A673 (cell line): ENCODE measurements around the gene ERBIN. TPM values are rescaled to one million over a fixed set of nuclear protein-coding genes. Genes with fewer than 3 reads are reported as not detected.
"Not testable (repeated sequence)": the region's sequence is repeated elsewhere in the genome, so short reads cannot be mapped to it uniquely, and the experiment has no call there.

ENCODE experiments used
- BruUV-seq: library from RNA; stranded (reverse); fragments of 400-500 nt; replicated peaks from 2 replicates; lab custom pipeline; 2021; lab: Mats Ljungman, UMichigan
- CTCF ChIA-PET: fragments of 300-600 bp; sonication (Branson Sonifier 250); formaldehyde crosslinking; loops from one replicate; lab custom pipeline; 2022; ENCODE audit warnings: antibody characterized with exemption; lab: Charles Lee
- POLR2A ChIA-PET: fragments of 300-600 bp; sonication (Branson Sonifier 250); formaldehyde crosslinking; loops from one replicate; lab custom pipeline; 2022; ENCODE audit warnings: antibody characterized with exemption; ENCODE audit not compliant: low non-redundant PET; lab: Charles Lee
- DNase-seq: peaks from one replicate; pipeline ENCODE4 v3.0.0-alpha.2; 2015; ENCODE audit warnings: low spot score
- H3K27ac ChIP-seq: fragments of 200-600 bp; sonication (generic); 2 replicates; pipeline ENCODE4 v1.5.1; 2016; ENCODE audit warnings: mixed run types, low read depth, mild to moderate bottlenecking, mixed read lengths, antibody characterized with exemption, low read length; ENCODE audit not compliant: poor library complexity, severe bottlenecking
- H3K27me3 ChIP-seq: fragments of 200-600 bp; sonication (generic); replicated peaks from 2 replicates; pipeline ENCODE4 v1.6.1; 2017; ENCODE audit warnings: mixed run types, low read depth, mild to moderate bottlenecking, mixed read lengths, antibody characterized with exemption, low read length; ENCODE audit not compliant: insufficient read depth, poor library complexity
- H3K36me3 ChIP-seq: fragments of 200-600 bp; sonication (generic); 2 replicates; pipeline ENCODE4 v1.6.1; 2016; ENCODE audit warnings: mixed run types, mild to moderate bottlenecking, mixed read lengths, antibody characterized with exemption, low read length; ENCODE audit not compliant: insufficient read depth, poor library complexity, severe bottlenecking
- H3K4me1 ChIP-seq: fragments of 200-600 bp; sonication (generic); 2 replicates; pipeline ENCODE4 v1.6.1; 2017; ENCODE audit warnings: mixed run types, mild to moderate bottlenecking, mixed read lengths, antibody characterized with exemption, low read length; ENCODE audit not compliant: insufficient read depth, poor library complexity, severe bottlenecking
- H3K4me3 ChIP-seq: fragments of 200-600 bp; sonication (generic); 2 replicates; pipeline ENCODE4 v1.5.1; 2016; ENCODE audit warnings: low read depth, mixed run types, mild to moderate bottlenecking, mixed read lengths, low read length; ENCODE audit not compliant: poor library complexity, severe bottlenecking
- H3K9me3 ChIP-seq: fragments of 200-600 bp; sonication (generic); 2 replicates; pipeline ENCODE4 v1.6.1; 2016; ENCODE audit warnings: mixed run types, low read depth, mild to moderate bottlenecking, mixed read lengths, antibody characterized with exemption, low read length; ENCODE audit not compliant: poor library complexity, severe bottlenecking
- CTCF ChIP-seq: fragments of 300-800, 200-600 bp; sonication (generic); conservative IDR thresholded peaks from 2 replicates; pipeline ENCODE4 v1.5.1; 2017; ENCODE audit warnings: low read depth, mild to moderate bottlenecking, antibody characterized with exemption, low read length, moderate library complexity, mixed read lengths
- EZH2 ChIP-seq: fragments of 200-600 bp; sonication (generic); IDR thresholded peaks from 2 replicates; pipeline ENCODE4 v1.6.1; 2017; ENCODE audit warnings: borderline replicate concordance, low read depth, mild to moderate bottlenecking, mixed read lengths, antibody characterized with exemption, low read length; ENCODE audit not compliant: poor library complexity, severe bottlenecking
- intact Hi-C: fragments of 100-400 bp; cut with micrococcal nuclease; formaldehyde crosslinking; loops from one replicate; pipeline ENCODE4 v1.10.0; 2022; ENCODE audit not compliant: unreplicated experiment
- total RNA-seq: library from RNA; stranded (reverse); gene quantifications from 2 replicates; pipeline ENCODE4 v1.2.3, GENCODE V29; 2021

The ERBIN gene
- total RNA-seq, 1 experiment from 2014 or later = 47.5 TPM

GRCh38 chr5:65955746-65956145 is 29.4 kb downstream of the ERBIN start:
- Histone ChIP-seq H3K36me3 (no peaks in the 10 kb centered on the region), H3K9me3 (no peaks in the 10 kb centered on the region), H3K4me1 (no peaks in the 10 kb centered on the region), H3K4me3 (no peak overlapping the region), H3K27me3 (no peaks in the 10 kb centered on the region), H3K27ac (no peak overlapping the region)
- DNase-seq = no peak
- no TSS peak for BruUV-seq
- TF ChIP-seq EZH2 (no peak), CTCF (no peak)
- CTCF ChIA-PET = no interaction called here
- POLR2A ChIA-PET = no interaction called here
- intact Hi-C loops = no loop called here

DNA sequence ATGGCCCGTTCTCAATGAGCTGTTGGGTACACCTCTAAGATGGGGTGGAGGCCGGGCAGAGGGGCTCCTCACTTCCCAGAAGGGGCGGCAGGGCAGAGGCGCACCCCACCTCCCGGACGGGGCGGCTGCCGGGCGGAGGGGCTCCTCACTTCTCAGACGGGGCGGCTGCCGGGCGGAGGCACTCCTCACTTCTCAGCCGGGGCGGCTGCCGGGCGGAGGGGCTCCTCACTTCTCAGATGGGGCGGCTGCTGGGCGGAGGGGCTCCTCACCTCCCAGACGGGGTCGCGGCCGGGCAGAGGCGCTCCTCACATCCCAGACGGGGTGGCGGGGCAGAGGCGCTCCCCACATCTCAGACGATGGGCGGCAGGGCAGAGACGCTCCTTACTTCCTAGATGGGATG is 31.3 kb downstream of the ERBIN start:
- H3K36me3 ChIP-seq, POLR2A ChIA-PET, H3K9me3 ChIP-seq, DNase-seq, BruUV-seq, CTCF ChIA-PET, H3K27me3 ChIP-seq, intact Hi-C loops, H3K4me3 ChIP-seq, H3K27ac ChIP-seq, H3K4me1 ChIP-seq: not testable (repeated sequence)

GRCh38 chr5:65961633-65962032 is 35.3 kb downstream of the ERBIN start:
- DNase-seq = peak; percentile 10
- Histone ChIP-seq H3K27me3 (no peaks in the 10 kb centered on the region), H3K9me3 (no peaks in the 10 kb centered on the region), H3K4me1 (no peaks in the 10 kb centered on the region), H3K4me3 (no peak overlapping the region), H3K27ac (no peak overlapping the region), H3K36me3 (no peaks in the 10 kb centered on the region)
- CTCF ChIA-PET = no interaction called here
- BruUV-seq = no TSS peak
- intact Hi-C loops = no loop called here
- TF ChIP-seq CTCF (no peak), EZH2 (no peak)
- POLR2A ChIA-PET = interaction anchor here (0.7 kb wide), 1 partner anchor 150 kb away, joined by 3 read pairs; no protein-coding TSS in a partner anchor

- CTCF ChIA-PET = no interaction called here
- Histone ChIP-seq H3K9me3 (no peaks in the 10 kb centered on the region), H3K27ac (no peak overlapping the region), H3K4me3 (no peak overlapping the region), H3K27me3 (no peaks in the 10 kb centered on the region), H3K36me3 (no peaks in the 10 kb centered on the region), H3K4me1 (peaks cover 14% of the 10 kb centered on the region)
- TF ChIP-seq EZH2 = no peak
- TF ChIP-seq CTCF = no peak
- DNase-seq = no peak
- intact Hi-C loops = no loop called here
- POLR2A ChIA-PET = no interaction called here
- no TSS peak for BruUV-seq
These were observed 41.1 kb downstream of the ERBIN start for GRCh38 chr5:65967288-65968066.
